Esophagus muscularis mucosa (tissue), 4 donors: ENCODE results near the gene BBS1. TPM values are rescaled to one million over a fixed set of nuclear protein-coding genes. Genes with fewer than 3 reads are reported as not detected.

Experiments used
- DNase-seq: peaks from one replicate; pipeline ENCODE4 v3.0.0-alpha.2; 2017; ENCODE audit errors: extremely low spot score
- H3K27ac ChIP-seq, 4 donors: fragments of 200-600 bp; sonication (generic); replicated peaks in 1 of 4; 1 replicate in 3 of 4; 2 replicates in 1 of 4; pipeline ENCODE4 v1.5.1; 2016 to 2019; ENCODE audit warnings: mild to moderate bottlenecking in 1 of 4
- H3K27me3 ChIP-seq, 4 donors: fragments of 200-600 bp; sonication (generic); one replicate each; pipeline versions ENCODE4 v1.5.1 to v1.6.0; 2016 to 2019
- H3K36me3 ChIP-seq, 4 donors: fragments of 200-600 bp; sonication (generic); one replicate each; pipeline ENCODE4 v1.5.1; 2016 to 2019
- H3K4me1 ChIP-seq, 4 donors: fragments of 200-600 bp; sonication (generic); one replicate each; pipeline ENCODE4 v1.5.1; 2016 to 2019
- H3K4me3 ChIP-seq, 4 donors: fragments of 200-600 bp; sonication (generic); 1 replicate in 2 of 4; 2 replicates in 2 of 4; pipeline ENCODE4 v1.5.1; 2016 to 2019; ENCODE audit warnings: mild to moderate bottlenecking in 4 of 4, moderate library complexity in 1 of 4
- H3K9me3 ChIP-seq, 4 donors: fragments of 200-600 bp; sonication (generic); 1 replicate in 3 of 4; 2 replicates in 1 of 4; pipeline ENCODE4 v1.5.1; 2016 to 2019
- CTCF ChIP-seq, 3 experiments: fragments of 200-600 bp in 2 of 3; fragments of 450-650 bp in 1 of 3; sonication (generic) in 2 of 3; IDR thresholded peaks; one replicate each; pipeline ENCODE4 v1.5.1; 2017 to 2019; ENCODE audit warnings: antibody characterized with exemption in 3 of 3, mild to moderate bottlenecking in 2 of 3, moderate library complexity in 1 of 3
- EP300 ChIP-seq: sonication (generic); formaldehyde crosslinking; IDR thresholded peaks from one replicate; pipeline ENCODE4 v1.6.1; 2017; ENCODE audit warnings: antibody characterized with exemption
- POLR2A ChIP-seq: fragments of 450-650 bp; IDR thresholded peaks from one replicate; pipeline ENCODE4 v1.6.1; 2017; ENCODE audit warnings: antibody characterized with exemption, moderate library complexity, mild to moderate bottlenecking, low read depth
- POLR2AphosphoS5 ChIP-seq, 2 donors: sonication (generic); formaldehyde crosslinking; IDR thresholded peaks; one replicate each; pipeline ENCODE4 v1.6.1; 2017; ENCODE audit warnings: antibody characterized with exemption in 2 of 2
- WGBS: methylation state at CpG from one replicate; pipeline ENCODE4 v1.1.5; 2018; 5-methylcytosine and 5-hydroxymethylcytosine counted together
- intact Hi-C: fragments of 100-400 bp; cut with DNase I; formaldehyde crosslinking; loops from one replicate; pipeline ENCODE4 v1.15.1; 2023
- total RNA-seq, 4 donors: library from RNA; depleted of rRNA; stranded (reverse); fragments of >200 nt; gene quantifications; one replicate each; pipeline versions ENCODE4 v1.1.0 to v1.2.1, GENCODE V29; 2016

BBS1 gene
- total RNA-seq, 4 donors from 2014 or later: 68.1 to 78.5 (median 73.1) TPM

GRCh38 chr11:66491315-66491935, 19.0 kb upstream of the BBS1 start:
- Histone ChIP-seq H3K4me3 (no peak overlapping the region), H3K27ac (no peak overlapping the region), H3K36me3 (peaks cover 7 to 93% (median 55%) of the 10 kb centered on the region in 4 donors), H3K9me3 (no peaks in the 10 kb centered on the region), H3K4me1 (no peaks in the 10 kb centered on the region), H3K27me3 (no peaks in the 10 kb centered on the region)
- no peak for DNase-seq
- WGBS: 64% methylated on average over 20 of the region's 20 CpGs
- intact Hi-C loops: no loop called here
- TF ChIP-seq CTCF (IDR thresholded peaks at IDR 0.05) (peak in 1 of 3 experiments; percentile 11), EP300 (no peak)

GRCh38 chr11:66492161-66492865, 18.1 kb upstream of the BBS1 start:
- H3K36me3 ChIP-seq: peaks cover 7 to 93% (median 58%) of the 10 kb centered on the region in 4 donors
- H3K4me1 ChIP-seq: no peaks in the 10 kb centered on the region
- no peak overlapping the region for H3K27ac ChIP-seq
- TF ChIP-seq CTCF (IDR thresholded peaks at IDR 0.05) (no peak), EP300 (no peak), POLR2AphosphoS5 (IDR thresholded peaks at IDR 0.05) (no peak), POLR2A (no peak)
- DNase-seq: no peak
- intact Hi-C loops: no loop called here
- no peaks in the 10 kb centered on the region for H3K27me3 ChIP-seq
- H3K9me3 ChIP-seq: no peaks in the 10 kb centered on the region
- WGBS: 100% methylated on average over 3 of the region's 10 CpGs
- no peak overlapping the region for H3K4me3 ChIP-seq

- 96% methylated on average over 9 of the region's 10 CpGs for WGBS
- no peaks in the 10 kb centered on the region for H3K9me3 ChIP-seq
- TF ChIP-seq POLR2AphosphoS5 (IDR thresholded peaks at IDR 0.05): no peak
- TF ChIP-seq POLR2A: no peak
- no peak for TF ChIP-seq EP300
- no peak for TF ChIP-seq CTCF (IDR thresholded peaks at IDR 0.05)
- peaks cover 10 to 92% (median 59%) of the 10 kb centered on the region in 4 donors for H3K36me3 ChIP-seq
- intact Hi-C loops: no loop called here
- no peak overlapping the region for H3K27ac ChIP-seq
- no peak overlapping the region for H3K4me3 ChIP-seq
- H3K27me3 ChIP-seq: no peaks in the 10 kb centered on the region
- H3K4me1 ChIP-seq: no peaks in the 10 kb centered on the region
- no peak for DNase-seq
Measured at GRCh38 chr11:66493130-66493529, 17.3 kb upstream of the BBS1 start.

- H3K36me3 ChIP-seq: peaks cover 18 to 92% (median 62%) of the 10 kb centered on the region in 4 donors
Measured at GRCh38 chr11:66494458-66494857, 16.0 kb upstream of the BBS1 start.

More at GRCh38 chr11:66494458-66494857, 16.0 kb upstream of the BBS1 start:
- no peak for DNase-seq
- intact Hi-C loops: no loop called here
- no peak for TF ChIP-seq EP300
- TF ChIP-seq POLR2A: no peak
- TF ChIP-seq POLR2AphosphoS5 (IDR thresholded peaks at IDR 0.05): no peak
- no peak for TF ChIP-seq CTCF (IDR thresholded peaks at IDR 0.05)
- 91% methylated on average over 6 of the region's 7 CpGs for WGBS
- Histone ChIP-seq H3K9me3 (no peaks in the 10 kb centered on the region), H3K4me3 (no peak overlapping the region), H3K27ac (no peak overlapping the region), H3K27me3 (no peaks in the 10 kb centered on the region), H3K4me1 (no peaks in the 10 kb centered on the region)
